Stimulated activated CD4-positive, alpha-beta T cell treated with anti-CD3 and anti-CD28 coated beads, Interleukin-2, amount 100 ng/mL, for 24 hours (primary cell): ENCODE results near the gene PDGFB.

Experiments used
- DNase-seq, 2 donors: peaks; one replicate each; pipeline ENCODE4 v3.0.0-alpha.2; 2020

Gene PDGFB

GRCh38 chr22:39276440-39277141 is 31.8 kb upstream of the PDGFB start:
- no peak for DNase-seq

- no peak for DNase-seq
Measured at GRCh38 chr22:39275814-39276439, 31.1 kb upstream of the PDGFB start.

GRCh38 chr22:39273950-39274887 is 29.4 kb upstream of the PDGFB start:
- no peak for DNase-seq

- DNase-seq: no peak
Measured at GRCh38 chr22:39270792-39271191, 26.0 kb upstream of the PDGFB start.

GRCh38 chr22:39270280-39270679 is 25.5 kb upstream of the PDGFB start:
- DNase-seq: no peak

GRCh38 chr22:39269095-39269790 is 24.5 kb upstream of the PDGFB start:
- no peak for DNase-seq

GRCh38 chr22:39268645-39269044 is 23.9 kb upstream of the PDGFB start:
- DNase-seq: no peak

GRCh38 chr22:39267974-39268373 is 23.2 kb upstream of the PDGFB start:
- DNase-seq: no peak

- peak in 1 of 2 donors; percentile 59 for DNase-seq
Measured at GRCh38 chr22:39266398-39267030, 21.7 kb upstream of the PDGFB start.

- no peak for DNase-seq
Measured at GRCh38 chr22:39265143-39265886, 20.5 kb upstream of the PDGFB start.

- DNase-seq: no peak
Measured at GRCh38 chr22:39264349-39265038, 19.7 kb upstream of the PDGFB start.

GRCh38 chr22:39263626-39264348 is 19.0 kb upstream of the PDGFB start:
- DNase-seq: no peak

GRCh38 chr22:39259666-39260065 is 14.9 kb upstream of the PDGFB start:
- DNase-seq: no peak

- no peak for DNase-seq
Measured at GRCh38 chr22:39257901-39258475, 13.2 kb upstream of the PDGFB start.

GRCh38 chr22:39256979-39257378 is 12.2 kb upstream of the PDGFB start:
- no peak for DNase-seq

GRCh38 chr22:39256186-39256552 is 11.4 kb upstream of the PDGFB start:
- DNase-seq: no peak

GRCh38 chr22:39255449-39256185 is 10.8 kb upstream of the PDGFB start:
- DNase-seq: no peak

GRCh38 chr22:39254789-39255298 is 10.1 kb upstream of the PDGFB start:
- DNase-seq: peak; percentile 38 to 45

GRCh38 chr22:39254122-39254521 is 9.3 kb upstream of the PDGFB start:
- no peak for DNase-seq
